GM18867 (cell line): Measurements from ENCODE around the gene STAC3.

Source experiments
- ATAC-seq: cut with Tn5 transposase; IDR thresholded peaks from one replicate; pipeline ENCODE4 v1.9.1; 2021; ENCODE audit warnings: mild to moderate bottlenecking, moderate library complexity; ENCODE audit not compliant: unreplicated experiment

The STAC3 gene

GRCh38 chr12:57196439-57196838 is 54.5 kb downstream of the STAC3 start:
- no peak for ATAC-seq

GRCh38 chr12:57195611-57196371 is 55.2 kb downstream of the STAC3 start:
- ATAC-seq, result no peak

- ATAC-seq, result no peak
Measured at GRCh38 chr12:57195186-57195585, 55.8 kb downstream of the STAC3 start.

GRCh38 chr12:57194253-57194652 is 56.7 kb downstream of the STAC3 start:
- no peak for ATAC-seq

- no peak for ATAC-seq
Measured at GRCh38 chr12:57193706-57194245, 57.2 kb downstream of the STAC3 start.
